HG02840 (cell line): ENCODE results near the gene MAFG.
"Not testable (repeated sequence)": the region's sequence is repeated elsewhere in the genome, so short reads cannot be mapped to it uniquely, and the experiment has no call there.

ENCODE experiments used
- ATAC-seq: cut with Tn5 transposase; IDR thresholded peaks from one replicate; pipeline ENCODE4 v1.9.1; 2021; ENCODE audit warnings: mild to moderate bottlenecking, moderate library complexity, moderate number of reproducible peaks; ENCODE audit not compliant: unreplicated experiment, low FRiP score

Gene MAFG

DNA sequence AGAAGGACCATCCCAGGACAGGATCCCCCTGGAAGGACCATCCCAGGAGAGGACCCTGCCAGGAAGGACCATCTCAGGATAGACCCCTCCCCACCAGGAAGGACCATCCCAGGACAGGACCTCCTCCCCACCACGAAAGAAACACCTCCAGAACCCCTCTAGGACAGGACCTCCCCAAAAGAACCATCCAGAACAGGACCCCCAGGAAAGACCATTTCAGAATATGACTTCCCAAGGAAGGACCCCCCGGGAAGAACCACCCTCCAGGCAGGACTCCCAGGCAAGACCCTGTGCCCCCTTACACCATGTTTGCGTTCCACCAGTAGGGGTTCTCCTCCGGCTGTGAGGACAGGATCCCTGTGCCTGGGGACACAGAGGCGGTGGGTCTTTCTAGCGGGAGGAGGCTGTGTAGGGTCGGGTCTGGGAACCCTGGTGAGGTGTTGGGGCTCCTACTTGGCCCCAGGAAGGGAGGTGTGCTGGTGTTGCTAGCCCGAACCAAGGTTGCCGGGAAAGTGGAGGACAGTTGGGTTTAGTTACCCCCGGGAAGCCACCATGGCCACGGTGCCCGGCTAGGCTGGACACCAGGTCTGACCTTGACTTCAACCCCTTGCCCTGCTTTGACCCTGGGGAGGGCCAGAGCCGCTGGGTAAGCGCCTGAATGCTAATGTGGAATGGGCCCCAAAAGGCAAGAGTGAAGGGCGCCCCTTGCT lies 31.3 kb upstream of the MAFG start:
- no peak for ATAC-seq

DNA sequence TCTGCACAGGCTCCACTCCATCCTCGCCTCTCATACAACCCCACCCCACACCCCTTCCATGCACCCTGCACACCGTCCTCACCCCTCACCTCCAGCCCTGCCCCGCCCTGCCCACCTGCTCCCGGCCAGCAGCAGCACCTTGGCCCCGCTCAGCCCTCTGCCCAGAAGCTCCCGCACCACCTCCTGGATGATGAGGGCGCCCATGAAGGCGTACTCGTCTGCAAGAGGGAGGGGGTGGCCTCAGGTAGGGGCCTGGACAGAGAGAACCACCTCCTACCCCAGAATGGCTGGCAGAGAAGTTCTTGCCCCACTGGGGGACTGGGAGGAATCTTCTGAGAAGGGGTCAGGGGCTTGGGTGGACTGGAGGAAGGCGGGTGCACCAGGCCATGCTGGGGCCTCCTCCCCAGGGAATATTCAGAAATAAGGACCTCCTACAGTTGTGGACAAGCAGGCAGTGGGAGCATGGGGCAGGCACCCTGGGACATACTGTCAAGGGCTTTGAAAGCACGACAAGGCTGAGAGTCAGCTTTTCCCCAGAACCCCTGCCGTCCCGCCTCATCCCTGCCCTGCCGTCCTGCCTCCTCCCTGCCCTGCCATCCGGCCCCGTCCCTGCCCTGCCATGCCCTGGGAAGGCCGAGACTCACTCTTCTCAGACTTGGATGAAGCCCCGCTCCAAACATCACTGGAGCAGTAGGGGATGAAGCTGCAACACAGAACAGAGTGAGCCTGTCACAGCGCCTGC lies 30.3 kb upstream of the MAFG start:
- no peak for ATAC-seq

DNA sequence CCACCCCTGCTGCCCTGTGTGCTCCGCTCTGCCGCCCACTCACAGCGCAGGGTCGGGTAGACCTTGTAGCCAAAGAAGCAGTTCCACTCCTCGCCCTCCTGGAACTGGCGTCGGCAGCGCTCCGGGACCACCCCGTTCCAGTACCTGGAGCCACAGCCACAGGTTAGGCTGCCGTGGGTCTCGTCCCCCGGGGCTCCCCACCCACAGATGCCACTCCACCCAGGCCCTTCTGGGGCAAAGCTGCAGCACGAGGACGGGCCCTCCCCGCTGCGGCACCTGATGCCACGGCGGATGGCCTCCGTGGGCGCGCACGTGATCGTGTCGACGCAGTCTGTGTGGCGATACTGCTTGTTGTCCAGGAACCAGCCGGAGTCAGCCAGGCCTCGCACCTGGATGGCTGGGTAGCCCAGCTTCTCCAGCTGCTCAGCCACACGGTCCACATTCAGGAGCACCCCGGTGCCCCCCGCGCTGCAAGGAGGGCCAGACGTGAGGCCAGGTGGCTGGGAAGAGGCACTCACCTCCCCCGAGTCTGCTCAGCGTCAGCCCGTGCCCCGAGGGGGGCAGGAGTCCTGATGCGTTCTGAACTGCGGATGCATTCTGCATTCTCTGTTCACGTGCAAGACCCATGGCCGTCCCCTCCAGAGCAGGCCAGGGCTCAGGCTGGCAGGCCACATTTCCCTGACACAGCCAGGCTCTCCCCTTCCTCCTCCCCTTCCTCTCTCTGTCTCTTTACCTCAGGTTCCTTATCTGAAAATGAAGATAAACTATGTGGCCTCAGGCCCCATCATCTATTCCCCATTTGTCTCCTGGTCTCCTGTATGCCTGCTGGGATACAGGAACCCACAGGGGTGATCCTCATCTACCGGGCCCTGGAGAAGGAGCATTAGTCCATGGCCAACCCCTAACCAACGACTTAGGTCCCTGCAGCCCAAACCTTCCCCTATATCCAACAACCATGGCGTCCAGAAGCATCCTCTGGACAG lies 29.4 kb upstream of the MAFG start:
- ATAC-seq, result no peak

DNA sequence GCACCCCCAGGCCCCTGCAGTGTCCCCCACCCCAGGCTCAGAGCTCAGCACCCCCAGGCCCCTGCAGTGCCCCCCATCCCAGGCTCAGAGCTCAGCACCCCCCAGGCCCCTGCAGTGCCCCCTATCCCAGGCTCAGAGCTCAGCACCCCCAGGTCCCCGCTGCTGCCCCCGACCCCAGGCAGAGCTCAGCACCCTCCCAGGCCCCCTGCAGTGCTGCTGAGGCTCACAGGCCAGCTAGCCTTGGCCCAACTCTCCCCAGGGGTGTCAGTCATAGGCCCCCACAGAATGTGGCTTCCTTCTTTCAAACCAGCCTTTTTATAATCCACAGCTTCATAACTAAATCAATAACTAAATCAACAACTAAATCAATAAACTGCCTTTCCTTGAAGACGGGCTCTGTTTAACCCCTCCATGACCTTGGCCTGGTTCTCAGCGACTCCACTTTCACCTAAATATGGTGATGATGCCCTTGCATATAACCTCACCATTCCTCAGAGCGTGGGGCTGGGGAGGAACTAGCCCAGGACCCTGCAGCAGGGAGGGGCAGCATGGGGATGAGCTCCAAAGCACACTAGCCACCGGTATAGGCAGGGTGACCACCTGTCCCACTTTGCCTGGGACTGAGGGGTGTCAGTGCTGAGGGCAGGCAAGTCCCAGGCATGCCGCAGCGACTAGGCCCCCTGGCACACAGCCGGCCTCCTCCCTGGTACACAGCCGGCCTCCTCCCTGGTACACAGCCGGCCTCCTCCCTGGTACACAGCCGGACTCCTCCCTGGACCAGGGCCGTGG lies 28.4 kb upstream of the MAFG start:
- no peak for ATAC-seq

DNA sequence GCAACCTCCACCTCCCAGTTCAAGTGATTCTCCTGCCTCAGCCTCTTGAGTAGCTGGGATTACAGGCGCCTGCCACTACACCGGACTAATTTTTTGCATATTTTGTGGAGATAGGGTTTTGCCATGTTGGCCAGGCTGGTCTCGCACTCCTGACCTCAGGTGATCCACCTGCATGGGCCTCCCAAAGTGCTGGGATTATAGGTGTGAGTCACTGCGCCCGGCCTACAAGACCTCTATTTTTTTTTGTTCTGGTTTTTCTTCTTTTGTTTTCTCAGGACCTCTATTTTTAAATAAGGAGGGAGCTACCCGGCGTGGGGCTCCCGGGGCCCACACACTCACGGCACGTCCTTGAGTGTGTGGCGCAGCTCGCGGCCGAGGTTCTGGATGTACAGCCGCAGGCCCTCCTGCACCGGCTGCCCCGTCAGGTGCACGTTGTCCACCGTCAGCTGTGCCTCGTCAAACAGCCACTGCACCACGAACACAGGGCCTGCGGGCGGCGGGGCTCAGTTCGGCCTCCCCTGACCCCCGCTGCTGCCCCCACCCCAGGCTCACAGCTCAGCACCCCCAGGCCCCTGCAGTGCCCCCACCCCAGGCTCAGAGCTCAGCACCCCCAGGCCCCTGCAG lies 27.6 kb upstream of the MAFG start:
- ATAC-seq, result no peak

DNA sequence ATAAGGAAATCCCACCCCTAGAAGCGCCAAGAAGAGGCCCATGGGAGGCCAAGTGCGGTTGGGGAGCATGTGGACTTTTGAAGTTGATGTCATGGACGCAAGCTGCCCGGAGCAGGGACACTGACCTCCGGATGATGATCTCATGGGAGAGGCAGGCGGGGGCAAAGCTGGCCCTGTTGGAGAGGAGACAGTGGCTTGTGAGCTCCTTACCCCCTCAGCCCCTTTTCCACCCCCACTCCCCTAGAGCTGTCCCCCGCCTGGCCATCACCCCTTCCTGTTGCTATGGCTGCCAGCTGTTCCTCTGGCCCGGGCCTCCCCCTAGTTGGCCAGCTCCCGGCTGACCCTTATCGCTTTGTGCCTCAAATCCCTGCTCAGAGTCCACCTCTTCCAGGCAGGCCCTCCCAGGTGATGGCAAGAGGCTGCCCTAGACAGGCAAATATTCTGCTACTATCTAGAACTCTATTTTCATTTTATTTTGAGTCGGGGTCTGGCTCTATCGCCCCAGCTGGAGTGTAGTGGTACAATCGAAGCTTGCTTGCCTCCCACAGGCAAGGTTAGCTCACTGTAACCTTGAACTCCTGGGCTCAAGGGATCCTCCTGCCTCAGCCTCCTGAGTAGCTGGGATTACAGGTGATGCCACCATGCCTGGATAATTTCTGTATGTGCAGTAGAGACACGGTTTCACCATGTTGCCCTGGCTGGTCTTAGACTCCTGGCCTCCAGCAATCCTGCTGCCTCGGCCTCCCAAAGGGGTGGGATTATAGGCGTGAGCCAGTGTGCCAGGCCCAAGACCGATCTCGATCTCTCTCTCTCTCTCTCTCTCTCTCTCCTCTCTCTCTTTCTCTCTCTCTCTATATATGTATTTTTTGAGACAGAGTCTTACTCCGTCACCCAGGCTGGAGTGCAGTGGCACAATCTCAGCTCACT lies 26.9 kb upstream of the MAFG start:
- ATAC-seq, result no peak

DNA sequence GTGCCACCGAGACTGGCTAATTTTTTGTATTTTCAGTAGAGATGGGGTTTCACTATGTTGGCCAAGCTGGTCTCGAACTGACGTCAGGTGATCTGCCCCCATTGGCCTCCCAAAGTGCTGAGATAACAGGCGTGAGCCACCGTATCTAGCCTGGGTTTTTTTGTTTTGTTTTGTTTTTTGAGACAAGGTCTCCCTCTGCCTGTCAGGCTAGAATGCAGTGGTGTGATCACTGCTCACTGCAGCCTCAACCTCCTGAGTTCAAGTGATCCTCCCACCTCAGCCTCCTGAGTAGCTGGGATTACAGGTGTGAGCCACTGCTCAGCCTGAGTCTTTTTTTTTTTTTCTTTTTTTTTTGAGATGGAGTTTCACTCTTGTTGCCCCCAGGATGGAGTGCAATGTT lies 25.9 kb upstream of the MAFG start:
- ATAC-seq, result not testable (repeated sequence)

DNA sequence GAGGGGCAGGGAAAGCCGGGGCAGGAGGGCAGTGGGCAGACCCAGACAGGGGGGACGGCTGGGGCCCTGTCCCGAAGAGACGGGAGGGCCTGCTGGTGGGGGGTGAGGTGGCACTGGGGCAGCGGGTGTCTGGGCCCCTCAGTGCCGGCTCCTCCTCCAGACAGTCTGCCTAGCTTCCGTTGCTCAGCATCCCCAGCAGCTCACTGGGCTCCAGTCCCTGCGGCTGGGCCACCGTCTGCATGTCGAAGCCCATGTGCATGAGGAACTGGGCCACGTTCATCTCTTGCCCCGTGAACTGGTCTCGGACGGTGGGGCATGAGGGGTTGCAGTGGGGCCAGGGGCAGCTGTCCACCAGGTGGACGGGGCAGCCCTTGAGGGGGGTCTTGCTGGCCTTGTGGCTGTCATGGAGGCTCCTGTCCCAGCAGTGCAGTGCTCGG lies 25.3 kb upstream of the MAFG start:
- no peak for ATAC-seq

DNA sequence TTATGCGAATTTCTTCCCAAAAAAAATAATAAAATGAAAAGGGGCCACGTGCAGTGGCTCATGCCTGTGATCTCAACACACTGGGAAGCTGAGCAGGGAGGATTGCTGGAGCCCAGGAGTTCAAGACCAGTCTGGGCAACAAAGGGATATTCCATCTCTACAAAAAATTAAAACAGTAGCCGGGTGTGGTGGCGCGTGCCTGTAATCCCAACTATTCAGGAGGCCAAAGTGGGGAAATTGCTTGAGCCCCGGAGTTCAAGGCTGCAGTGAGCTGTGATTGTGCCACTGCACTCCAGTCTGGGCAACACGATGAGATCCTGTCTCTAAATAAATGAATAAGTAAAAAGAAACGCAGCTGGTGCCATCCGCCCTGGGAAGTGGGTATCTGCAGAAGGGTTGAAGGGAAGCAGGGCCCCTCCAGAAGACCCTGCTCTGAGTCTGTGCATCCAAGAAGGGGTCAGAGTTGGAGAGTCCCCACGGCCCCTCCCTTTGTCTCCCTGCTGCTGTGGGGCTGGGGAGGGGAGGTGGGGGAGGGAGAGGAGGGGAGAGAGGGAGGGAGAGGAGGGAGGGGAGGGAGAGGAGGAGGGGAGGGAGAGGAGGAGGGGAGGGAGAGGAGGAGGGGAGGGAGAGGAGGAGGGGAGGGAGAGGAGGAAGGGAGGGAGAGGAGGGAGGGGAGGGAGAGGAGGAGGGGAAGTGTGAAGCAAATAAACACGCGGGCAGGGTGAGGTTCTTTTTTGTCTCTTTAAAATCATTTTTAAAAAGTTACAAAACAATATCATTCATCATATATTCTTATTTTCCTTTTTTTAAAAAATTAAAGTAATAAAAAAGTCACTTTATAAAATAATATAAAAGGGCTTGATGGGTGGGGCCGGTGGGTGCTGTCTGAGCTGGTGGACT lies 24.5 kb upstream of the MAFG start:
- no peak for ATAC-seq

DNA sequence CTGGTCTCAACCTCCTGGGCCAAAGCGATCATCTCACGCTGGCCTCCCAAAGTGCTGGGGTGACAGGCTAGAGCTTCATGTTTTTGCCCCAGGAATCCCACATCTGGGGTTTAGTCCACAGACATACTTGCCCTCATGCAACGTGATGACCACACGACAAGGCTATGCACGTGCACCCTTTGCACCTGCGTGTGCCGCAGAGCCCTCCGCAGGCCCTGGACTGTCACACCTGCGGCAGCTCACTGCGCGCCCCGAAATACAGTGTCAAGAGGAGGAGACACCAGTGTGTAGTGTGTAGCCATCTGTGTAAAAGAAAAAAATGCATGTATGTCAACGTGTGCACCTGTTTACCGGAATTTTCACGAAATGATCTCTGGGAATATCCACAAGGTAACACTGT lies 23.0 kb upstream of the MAFG start:
- ATAC-seq, result no peak

DNA sequence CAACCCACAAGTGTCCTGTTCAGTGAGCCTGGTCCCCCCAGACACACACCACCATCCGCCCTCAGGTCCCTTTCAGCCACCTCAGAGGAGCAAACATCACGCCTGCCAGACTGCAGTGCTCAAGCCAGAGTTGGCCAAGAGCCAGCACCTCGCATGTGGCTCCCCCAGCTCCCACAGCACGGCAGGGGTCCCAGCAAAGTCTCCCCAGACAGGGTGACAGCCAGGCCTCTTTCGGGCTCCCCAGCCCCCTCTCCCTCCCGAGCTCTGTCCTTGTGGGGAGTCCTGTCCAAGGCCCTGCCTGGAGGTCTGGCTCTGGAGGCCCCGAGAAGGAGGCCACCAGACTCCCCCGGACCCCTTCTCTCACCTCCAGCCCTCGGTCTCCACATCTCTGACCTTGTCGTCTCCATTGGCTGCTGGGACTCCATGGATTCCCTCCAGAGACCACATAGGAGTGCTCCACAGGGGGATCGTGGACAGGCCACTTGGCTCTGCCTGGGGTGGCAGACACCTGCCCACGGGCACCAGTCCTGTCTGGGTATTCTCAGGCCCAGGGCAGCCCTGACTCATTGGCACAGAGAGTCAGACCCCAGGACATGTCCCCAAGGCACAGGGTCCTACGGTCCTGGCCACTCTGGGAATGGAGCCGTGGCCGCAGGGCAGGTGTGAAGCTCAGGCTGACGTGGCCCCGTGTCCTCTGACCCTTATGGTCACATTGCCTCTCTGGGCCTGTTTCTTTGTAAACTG lies 21.3 kb upstream of the MAFG start:
- no peak for ATAC-seq

DNA sequence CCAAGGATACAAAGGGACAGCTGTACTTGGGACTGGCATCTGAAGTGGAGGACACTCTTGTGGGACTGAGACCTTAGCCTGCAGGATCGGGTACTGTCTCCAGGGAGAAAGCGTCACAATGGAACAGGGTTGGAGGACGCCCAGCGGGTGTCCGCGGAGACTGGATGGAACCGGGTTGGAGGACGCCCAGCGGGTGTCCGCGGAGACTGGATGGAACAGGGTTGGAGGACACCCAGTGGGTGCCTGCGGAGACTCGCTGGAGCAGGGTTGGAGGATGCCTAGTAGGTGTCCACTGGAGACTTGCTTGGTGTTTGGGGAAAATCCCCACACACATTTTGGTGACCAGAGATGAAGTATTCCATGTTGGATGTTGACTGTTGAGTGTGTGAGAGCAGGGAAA lies 19.7 kb upstream of the MAFG start, which contains the start of gene MYADML2:
TSS of gene MYADML2 (minus strand) at position 45 of the 400 bp plus-strand sequence. CDS start 5,492 bp downstream, outside the sequence.
- no peak for ATAC-seq

DNA sequence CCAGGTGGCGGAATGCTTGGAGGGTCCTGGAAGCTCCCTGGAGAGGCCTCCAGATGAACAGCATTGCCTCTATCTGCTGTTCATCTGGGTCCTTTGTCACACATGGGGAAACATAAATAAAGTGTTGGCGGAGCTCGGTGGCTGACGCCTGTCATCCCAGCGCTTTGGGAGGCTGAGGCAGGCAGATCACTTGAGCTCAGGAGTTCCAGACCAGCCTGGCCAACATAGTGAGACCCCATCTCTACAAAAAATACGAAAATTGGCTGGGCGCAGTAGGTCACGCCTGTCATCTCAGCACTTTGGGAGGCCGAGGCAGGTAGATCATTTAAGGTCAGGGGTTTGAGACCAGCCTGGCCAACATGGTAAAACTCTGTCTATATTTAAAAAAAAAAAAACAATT lies 17.3 kb upstream of the MAFG start:
- ATAC-seq, result no peak

DNA sequence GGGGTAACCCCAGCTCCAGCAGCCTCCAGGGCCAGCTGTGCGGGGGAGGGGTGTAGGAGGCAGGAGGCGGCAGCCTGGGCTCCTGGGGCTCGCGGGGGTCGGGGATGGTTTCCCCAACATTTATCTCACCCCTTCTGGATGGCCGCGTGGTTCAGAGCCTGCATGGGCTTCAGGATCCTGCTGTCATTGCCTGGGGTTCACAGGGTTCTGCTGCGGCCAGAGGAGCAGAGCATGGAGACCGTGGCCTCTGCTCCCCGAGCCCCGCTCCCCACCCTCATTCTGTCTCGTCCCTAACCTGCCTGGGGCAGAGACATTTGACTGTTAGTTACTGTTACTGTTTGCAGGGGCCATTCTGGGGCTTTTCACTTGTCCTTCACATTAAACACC lies 14.6 kb upstream of the MAFG start:
- ATAC-seq, result no peak

DNA sequence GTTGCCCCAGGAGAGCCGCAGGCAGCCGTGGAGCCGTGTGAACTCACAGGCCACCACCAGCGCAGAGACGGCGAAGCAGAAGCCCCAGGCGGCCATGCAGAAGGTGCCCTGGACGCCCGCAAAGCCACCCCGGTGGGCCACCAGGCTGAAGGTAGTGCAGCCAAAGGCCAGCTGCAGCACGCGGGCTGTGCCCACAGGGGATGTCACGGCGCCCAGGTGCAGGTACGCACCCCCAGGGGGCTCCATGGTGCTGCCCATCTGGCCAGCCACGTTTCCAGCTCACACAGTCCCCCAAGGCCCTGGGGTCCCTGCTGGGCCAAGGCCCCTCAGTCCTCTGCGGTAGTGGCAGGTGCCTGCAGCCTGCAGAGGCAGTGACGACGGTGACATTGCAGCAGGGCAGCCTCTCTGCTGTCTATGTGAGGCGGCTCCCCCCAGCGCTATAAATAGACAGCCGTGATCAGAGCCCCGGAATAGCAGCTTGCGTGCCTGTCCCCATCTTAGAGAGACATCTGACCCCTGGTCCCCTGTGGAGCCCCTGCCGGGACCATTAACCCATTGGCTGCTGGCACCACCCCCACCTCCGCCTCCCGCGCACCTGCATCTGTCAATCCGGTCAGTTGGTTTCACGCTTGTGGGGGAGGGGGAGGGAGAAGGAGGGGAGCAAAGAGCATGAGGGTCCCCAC lies 14.1 kb upstream of the MAFG start:
- ATAC-seq, result no peak
